Activated gamma-delta T cell (primary cell): ENCODE measurements around the gene NEURL3.
"Not testable (repeated sequence)": the region's sequence is repeated elsewhere in the genome, so short reads cannot be mapped to it uniquely, and the experiment has no call there.

ENCODE experiments used
- DNase-seq: peaks from one replicate; lab custom pipeline; 2025; lab: John Stamatoyannopoulos, UW

Gene NEURL3

DNA sequence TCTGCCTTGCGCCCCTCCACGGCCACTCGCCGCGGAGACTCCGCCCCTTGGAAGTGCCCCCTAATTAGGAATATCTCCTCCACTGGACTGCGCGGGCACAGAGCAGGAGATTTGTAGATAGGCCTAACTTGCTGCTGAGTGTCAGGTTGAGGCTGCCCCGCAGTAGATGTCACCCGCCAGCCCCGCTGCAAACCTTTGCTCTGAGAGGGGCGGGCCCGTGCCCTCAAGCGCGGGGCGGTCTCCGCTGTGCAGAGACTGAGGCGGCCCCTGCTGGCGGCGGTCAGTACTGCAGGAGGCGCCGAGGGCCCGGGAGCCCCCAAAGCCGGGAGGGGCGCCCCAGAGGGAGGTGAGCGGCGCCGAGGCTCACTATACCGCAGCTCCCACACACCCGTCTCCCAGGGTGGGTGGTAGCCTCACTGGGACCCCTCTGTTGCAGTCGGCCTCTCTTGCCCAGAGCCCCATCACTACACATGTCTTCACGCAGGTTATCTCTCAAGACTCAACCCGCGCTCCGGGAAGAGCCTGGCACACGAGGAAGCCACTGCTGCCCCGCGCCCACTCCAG is 2.9 kb upstream of the NEURL3 start:
- peak; percentile 77 for DNase-seq

DNA sequence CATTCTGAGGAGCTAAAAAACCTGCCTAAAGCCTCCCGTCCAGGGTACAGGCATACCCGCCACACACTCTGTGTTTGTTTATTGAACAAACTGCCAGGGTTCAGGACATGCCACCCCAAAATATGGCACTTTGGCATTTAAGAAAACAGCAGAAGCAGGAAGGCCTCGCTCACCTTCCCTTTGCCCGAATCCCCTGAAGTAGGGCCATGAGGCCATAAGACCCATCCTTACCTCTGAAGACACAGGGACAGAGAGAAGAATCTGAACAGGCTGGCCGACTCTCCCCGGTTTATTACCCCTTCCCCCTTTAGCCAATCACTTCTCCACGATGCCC is 1.7 kb upstream of the NEURL3 start:
- DNase-seq, result no peak

DNA sequence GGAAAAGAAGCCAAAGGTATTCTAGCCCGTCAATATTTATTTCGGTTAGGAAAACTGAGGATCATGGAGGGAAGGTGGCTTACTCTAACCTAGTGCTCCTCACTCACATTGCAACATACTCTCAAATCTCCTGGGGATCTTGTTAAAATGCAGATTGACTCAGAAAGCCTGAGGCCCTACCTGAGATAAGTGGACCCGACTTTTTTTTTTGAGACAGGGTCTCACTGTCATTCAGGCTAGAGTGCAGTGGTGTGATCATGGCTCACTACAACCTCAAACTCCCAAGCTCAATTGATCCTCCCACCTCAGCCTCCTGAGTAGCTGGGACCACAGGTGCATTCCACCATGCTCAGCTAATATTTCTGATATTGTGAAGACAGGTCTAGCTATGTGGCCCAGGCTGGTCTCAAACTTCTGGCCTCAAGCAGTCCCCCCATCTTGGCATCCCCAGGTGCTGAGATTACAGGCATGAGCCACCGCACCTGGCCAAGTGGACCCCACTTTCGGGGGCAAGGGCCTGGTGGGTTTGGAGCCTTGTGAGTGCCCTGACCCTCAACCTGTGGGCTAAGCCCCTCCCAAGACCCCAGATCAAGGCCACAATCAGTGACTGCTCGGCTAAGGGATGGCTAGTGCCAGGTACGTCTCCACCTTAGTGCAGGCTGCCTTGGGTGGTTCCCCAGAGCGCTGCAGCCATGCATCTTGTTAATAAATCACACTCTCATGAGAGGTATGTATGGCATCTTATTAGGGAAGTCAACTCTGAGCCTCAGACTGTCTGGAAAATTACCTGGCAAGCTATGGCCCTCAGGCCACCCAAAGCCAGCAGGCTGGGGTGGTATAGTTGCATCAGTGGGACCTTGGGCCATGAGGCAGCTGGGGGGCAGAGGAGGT is 1.1 kb upstream of the NEURL3 start:
- no peak for DNase-seq

DNA sequence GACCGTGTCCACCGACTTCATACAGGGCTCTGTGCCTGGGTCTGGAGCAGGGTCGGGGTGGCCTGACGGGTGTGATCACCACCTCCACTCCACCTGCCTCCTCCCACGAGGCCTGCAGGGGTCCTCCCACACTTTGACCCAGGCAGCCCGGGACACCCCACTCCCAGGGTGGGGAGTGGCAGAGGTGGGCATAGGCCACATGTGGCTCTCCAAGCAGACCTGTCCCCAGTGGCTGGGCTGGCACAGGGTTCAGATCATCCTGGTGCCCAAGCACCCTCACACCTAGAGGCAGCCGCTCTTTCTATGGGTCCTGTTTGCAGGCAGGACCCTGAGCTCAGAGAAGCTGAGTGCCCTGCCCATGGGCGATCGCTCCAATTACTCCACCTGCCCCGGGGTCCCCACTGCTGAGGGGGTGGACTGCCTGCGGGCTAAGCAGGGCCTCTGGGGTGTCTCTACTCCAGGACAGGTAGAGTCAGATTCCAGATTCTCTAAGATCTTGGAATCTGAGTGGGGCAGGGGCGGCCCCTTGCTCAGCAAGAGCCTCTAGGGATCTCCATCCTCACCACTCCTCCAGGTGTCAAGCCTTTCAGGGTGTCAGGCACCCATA is 1.4 kb downstream of the NEURL3 start:
- no peak for DNase-seq

DNA sequence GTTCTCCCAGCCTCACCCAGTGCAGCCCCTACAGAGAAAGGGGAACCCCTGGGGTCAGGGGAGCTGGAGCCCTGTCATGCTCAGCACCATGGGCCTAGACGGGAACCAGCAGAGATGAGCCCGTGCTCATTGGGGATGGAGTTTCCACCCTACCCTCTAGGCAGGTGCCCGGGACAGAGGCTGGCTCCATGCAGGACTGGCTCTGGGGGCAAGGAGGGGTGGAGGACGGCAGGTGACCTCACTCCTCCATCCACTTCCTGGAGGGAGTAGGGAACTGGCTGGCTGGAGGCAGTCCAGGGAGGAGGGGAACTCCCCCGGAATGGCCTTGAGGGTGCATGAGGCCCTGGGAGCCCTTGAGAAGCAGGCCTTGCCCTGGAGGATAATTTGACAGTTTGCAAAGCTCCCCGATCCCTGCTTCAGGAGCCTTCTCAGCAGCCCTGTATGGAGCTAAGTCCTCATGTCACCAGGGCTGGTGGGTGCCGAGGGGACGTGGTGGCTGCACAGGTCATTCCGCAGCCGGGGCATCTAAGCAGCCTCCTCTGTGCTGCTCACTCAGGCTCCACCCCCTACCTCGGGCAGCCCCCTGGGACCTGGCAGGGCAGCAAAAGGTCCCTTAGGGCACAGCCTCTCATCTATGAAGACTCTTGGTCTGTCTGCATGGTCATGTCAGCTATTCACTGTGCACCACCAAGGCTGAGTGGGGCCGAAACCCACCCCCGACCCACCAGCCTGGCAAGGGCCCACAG is 2.1 kb downstream of the NEURL3 start:
- DNase-seq, result no peak

DNA sequence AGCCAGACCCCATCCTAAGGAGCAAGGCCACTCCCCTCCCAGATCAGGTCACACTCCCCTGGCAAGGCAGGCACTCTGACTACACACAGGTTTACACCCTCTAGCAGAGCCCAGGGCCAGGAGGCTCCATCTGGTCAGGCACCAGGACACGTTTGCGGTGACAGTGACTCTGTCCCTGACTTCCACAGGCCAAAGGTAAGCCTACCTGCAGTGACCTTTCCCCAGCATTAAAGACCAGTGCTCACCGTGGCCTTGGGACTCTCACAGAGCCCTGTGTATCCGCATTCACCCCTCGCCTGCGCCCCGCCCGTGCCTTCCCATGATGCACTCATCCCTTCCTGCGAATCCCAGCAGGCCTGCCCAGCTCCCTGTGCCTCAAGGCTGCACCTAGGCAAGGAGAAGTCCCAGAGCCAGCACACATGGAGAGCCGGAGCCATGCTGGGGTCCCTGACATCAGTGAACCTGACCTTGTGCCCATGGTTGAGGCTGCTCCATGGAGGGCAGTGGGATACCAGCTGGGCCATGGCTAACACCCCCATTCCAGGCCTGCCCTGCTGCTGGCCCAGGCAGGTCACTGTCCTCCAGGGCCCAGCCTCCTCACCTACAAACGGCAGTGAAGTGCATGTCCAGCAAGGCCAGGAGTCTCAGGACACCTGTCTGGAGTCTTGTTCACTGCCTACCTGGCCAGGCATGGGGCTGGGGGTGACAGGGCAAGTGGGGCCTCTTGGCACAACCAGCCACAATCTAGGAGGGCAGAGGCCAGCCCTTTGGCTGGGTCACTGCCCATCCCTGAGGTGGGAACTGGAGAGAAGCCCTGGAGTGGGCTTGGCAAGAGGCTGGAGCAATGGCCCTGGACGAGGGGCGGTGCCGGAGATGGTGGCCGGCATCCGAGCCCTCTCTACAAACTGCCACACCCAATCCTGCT is 3.0 kb downstream of the NEURL3 start:
- DNase-seq, result no peak

DNA sequence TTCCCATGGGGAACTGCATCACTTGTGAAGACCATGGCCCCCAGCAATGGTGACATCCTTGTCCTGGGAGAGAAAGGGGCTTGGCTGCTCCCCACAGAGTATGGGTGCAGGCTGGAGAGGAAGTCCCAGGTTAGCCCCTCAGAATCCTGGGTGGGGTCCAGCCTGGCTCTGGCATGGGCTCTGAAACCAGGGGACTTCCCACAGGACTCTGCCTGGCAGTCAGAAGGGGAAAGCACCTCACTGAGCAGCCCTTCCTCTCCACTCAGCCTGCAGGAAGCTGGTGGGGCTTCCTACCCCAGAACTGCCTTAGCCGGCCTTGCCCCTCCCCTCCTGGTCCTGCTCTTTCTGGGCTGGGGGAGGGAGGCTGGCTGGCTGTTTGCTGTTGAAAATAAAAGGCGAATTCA is 3.7 kb downstream of the NEURL3 start:
- no peak for DNase-seq

DNA sequence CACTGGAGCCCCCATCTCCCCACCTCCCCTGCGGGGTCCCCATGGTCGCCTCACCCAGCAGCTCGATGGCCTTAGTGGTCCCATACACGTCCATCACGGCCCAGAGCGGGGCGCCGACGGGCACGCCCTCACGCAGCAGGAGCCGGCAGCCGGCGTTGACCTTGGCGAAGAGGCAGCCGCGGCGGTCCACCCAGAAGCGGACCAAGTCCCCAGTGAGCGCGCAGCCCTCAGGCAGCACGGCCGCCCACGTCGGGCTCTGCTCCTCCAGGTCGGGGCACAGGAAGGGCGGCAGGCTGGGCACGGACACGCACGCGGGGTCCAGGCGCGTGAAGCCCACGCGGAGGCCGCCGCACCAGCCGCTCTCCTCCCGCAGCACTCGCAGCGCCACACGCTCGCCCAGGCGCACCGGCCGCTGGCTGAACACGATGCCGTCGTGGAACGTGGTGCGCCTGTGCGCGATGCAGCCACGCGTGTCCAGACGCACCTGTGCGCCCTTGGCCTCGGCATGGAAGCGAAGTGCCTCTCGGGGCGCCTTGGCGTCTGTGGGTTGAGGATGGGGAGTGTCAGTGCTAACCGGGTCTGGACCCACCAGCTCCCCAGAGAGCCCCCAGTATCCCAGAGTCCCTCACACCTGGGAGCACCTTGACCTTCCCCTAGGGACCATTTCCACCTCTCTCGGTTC is 4.6 kb downstream of the NEURL3 start:
- peak; percentile 15 for DNase-seq

DNA sequence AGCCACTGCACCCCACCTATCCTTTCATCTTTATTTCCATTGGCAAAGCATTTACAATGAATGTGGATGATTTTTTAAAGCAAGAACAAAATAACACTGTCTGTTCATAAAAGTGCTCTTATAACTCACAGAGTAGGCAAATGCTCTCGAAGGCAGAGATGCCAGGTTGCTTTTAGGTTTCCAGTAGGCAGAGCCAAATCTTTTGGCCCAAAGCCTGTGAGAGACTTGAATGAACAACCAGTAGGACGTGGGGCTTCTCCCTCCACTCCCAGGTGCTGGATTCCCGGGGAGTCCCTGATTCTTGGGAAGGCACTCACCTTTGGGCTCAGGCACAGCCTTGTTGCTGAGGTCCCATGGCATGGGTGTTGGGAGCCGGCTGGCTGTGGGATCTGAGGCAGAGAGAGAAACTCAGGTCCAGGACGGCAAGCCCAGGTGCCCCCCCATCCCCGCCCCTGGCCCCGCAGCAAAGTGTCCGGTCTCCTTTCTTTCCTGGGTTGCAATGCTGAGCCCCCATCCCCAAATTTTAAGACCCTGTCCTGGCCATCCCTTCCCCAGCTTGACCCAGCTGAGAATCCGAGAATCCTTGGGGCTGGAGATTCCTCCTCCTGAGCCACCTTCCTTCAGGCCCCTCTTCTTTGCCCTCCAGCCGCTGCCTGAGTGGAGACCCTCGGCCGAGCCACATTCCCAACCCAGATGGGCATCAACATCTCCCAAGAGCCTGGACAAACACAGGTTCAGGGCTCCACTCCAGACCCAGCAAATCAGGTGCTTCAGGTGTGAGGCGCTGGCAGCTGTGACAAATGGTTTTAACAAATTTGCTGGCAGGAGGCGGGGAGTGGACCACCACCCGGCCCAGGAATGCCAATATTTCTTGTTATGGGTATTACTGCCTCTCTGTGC is 5.8 kb downstream of the NEURL3 start:
- DNase-seq, result no peak

DNA sequence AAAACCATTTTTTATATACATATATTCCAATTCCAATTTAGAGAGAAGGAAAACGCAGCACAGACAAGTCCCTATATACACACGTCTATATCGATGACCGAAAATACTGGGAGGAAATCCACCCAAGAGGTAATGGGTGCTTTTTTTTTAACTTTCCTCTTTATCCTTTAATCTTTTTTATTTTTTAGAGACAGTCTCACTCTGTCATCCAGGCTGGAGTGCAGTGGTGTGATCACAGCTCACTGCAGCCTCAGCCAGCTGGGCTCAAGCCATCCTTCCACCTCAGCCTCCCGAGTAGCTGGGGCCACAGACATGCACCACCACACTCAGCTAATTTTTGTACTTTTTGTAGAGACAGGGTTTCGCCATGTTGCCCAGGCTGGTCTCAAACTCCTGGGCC is 6.5 kb downstream of the NEURL3 start:
- not testable (repeated sequence) for DNase-seq

DNA sequence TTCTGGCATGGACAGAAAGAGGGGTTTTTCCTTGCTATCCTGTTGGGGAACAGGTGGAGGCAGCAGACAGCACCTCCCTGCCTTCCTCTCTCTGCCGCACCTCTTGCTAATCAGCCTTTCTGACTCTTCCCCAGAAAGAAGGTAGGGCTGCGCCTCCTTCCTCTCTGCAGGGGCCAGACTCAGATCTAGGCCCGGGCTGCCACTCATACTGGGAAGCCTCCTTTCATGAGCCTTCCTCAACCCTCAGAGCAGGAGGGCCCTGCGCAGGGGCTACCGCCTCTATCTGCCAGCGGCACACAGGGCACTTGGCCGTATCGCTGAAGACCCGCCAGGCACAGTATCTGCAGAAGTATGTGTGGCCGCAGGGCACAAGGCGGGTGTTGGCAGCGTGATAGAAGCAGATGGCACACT is 7.1 kb downstream of the NEURL3 start:
- no peak for DNase-seq

DNA sequence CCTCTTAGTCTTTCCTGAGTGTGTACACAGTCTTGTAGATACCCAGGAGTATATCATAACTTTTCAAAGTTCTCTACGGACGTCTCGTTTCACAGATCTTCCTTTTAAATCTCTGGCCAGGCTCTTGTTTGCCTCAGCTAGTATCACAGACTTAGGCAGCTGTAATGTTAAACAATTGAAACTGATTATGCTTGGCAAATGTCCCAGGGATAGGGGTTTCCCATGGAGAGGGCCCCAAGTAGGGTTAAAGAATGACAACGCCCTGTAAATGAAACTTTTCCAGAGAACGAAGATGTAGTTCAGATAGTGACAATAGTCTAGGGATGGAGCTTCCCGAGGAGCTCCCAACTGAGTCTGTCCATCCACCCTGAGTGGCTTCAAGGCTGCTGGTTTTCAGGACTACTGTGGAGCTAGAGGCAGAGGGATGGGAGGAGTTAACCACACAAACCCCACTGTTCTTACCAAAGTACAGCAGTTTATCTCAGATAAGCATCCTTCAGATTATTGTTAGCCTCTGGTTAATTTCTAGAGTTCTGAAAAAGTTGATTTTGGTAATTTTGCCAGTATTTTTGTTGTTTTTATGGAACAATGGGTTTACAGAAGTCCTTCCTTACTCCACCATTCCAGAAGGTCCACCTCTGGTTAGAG is 9.1 kb downstream of the NEURL3 start:
- DNase-seq, result no peak

DNA sequence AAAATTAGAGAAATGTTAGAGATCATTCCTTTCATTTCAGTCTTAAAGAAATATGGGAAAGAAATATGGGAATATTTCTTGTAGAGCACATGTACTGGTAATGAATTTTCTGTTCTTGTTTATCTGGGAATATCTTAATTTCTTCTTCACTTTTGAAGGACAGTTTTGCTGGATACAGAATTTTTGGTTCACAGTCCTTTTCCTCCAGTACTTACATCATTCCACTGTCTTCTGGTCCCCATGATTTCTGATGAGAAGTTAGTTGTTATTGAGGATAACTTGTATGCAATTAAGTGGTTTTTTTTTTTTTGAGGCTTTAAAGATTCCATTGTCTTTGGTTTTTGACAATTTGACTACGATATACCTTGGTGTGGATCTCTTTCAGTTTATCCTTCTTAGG is 11.0 kb downstream of the NEURL3 start:
- DNase-seq, result no peak

DNA sequence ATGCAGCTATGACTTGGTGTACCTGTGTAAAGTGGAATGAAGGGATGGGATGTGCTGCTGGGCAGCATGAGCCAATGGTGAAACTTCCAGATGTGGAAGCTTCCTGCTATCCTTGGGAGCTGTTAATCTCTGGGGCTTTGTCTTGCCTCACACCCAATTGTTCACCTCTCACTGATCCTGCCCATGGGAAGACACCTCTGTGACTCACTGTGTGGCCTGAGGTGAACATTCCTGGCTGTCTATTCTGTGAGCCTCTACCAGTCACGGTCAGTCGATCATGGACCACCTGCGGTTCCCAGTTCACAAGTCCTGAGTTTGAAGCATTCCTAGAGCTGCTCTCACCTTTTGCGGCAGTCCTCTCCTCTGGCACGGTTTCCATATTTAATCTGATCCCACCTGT is 12.1 kb downstream of the NEURL3 start:
- DNase-seq, result no peak

DNA sequence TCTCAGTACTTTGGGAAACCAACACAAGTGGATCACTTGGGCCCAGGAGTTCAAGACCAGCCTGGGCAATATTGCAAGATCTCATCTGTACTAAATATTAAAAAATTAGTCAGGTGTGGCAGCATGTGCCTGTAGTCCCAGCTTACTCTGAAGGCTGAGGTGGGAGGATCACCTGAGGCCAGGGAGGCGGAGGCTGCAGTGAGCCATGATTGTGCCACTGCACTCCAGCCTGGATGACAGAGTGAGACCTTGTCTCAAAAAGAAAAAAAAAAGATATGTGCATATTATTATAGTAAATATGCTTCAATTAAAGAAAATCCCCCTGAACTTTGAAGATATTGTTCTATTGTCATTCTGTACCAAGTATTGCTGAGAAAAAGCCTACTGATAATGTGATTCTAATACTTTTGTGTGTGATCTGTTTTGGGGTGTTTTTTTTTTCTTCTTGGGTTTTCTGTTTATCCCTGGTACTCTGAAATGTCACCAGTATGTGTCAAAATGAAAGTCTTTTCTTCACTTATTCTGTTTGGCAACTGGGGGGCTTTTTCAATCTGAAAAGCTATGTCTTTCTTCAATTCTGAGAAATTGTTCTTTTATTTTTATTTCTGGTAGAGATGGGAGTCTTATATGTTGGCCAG is 13.2 kb downstream of the NEURL3 start:
- DNase-seq, result no peak

DNA sequence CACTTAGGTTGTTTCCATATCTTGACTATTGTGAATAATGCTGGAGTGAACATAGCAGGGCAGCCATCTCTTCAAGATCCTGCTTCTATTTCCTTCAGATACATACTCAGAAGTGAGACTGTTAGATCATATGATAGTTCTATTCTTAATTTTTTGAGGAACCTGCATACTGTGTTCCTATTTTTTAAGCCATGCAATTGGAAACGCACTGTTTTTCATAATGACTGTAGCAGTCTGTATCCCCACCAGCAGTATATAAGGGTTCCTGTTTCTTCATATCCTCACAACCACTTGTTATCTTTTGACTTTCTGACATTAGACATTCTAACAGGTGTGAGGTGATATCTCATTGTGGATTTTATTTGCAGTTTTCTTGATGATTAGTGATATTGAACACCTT is 15.5 kb downstream of the NEURL3 start:
- DNase-seq, result no peak

DNA sequence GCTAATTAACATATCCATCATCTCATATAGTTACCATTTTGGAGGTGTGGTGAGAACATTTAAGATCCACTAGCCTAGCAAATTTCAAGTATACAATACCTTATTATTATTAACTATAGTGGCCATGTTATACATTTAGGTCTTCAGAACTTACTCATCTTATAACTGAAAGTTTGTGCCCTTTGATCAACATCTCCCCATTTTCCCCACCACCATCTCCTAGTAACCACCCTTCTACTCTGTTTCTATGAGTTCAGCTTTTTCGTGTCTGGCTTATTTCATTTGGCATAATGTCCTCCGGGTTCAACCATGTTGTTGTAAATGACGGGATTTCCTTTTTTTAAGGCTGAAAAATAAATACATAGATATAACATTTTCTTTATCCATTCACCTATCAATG is 15.9 kb downstream of the NEURL3 start:
- DNase-seq, result no peak

DNA sequence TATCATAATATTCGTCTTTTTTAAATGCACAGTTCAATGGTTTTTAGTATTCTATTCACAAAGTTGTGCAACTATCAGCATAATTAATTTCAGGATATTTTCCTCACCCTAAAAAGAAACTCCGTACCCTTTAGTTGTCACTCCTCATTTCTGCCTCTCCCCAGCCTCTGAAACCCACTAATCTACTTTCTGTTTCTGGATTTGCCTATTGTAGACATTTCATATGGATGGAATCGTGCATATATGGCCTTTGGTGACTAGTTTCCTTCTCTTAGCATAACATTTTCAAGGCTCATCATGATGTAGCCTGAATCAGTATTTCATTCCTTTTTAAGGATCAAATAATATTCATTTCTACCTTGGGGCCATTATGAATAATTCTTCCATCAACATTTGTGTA is 18.5 kb downstream of the NEURL3 start:
- DNase-seq, result no peak
